Measurements from ENCODE around the gene KCNMA1. TPM values are rescaled to one million over a fixed set of nuclear protein-coding genes. Genes with fewer than 3 reads are reported as not detected.

KCNMA1 gene
- total RNA-seq, 1 experiment from 2014 or later = 0.70 TPM

GRCh38 chr10:77127243-77127642, 510.4 kb downstream of the KCNMA1 start:
- DNase-seq = no peak
- Histone ChIP-seq H3K27ac (no peak overlapping the region), H3K36me3 (ENCODE audit: low read depth) (no peaks in the 10 kb centered on the region), H3K27me3 (ENCODE audit: insufficient read depth, low read depth) (no peaks in the 10 kb centered on the region), H3F3A (ENCODE audit: insufficient read depth, low read depth) (no peaks in the 10 kb centered on the region), H3K9me3 (ENCODE audit: insufficient read depth, low read depth) (no peaks in the 10 kb centered on the region), H4K20me1 (ENCODE audit: insufficient read depth) (no peaks in the 10 kb centered on the region), H3K4me3 (no peak overlapping the region), H2AFZ (no peak overlapping the region), H3K4me1 (replicated peaks; ENCODE audit: insufficient read depth) (no peaks in the 10 kb centered on the region), H3K4me2 (no peak overlapping the region), H3K9me2 (ENCODE audit: insufficient read depth) (no peaks in the 10 kb centered on the region), H3K79me2 (ENCODE audit: low read depth) (no peaks in the 10 kb centered on the region)
- ChIA-PET POLR2A (ENCODE audit: unreplicated experiment) (no interaction called here), CTCF (no interaction called here)
- intact Hi-C loops (cut with micrococcal nuclease; ENCODE audit: unreplicated experiment) = no loop called here
- no TSS peak for BruUV-seq (replicated peaks)
- TF ChIP-seq CTCF (conservative IDR thresholded peaks at IDR 0.05) = no peak
- TF ChIP-seq EZH2 (IDR thresholded peaks at IDR 0.05; ENCODE audit: low read depth) = no peak

- Histone ChIP-seq H3K27ac (no peak overlapping the region), H3F3A (ENCODE audit: insufficient read depth, low read depth) (no peaks in the 10 kb centered on the region), H4K20me1 (ENCODE audit: insufficient read depth) (no peaks in the 10 kb centered on the region), H3K9me3 (ENCODE audit: insufficient read depth, low read depth) (no peaks in the 10 kb centered on the region), H3K27me3 (ENCODE audit: insufficient read depth, low read depth) (no peaks in the 10 kb centered on the region), H3K36me3 (ENCODE audit: low read depth) (no peaks in the 10 kb centered on the region), H3K9me2 (ENCODE audit: insufficient read depth) (no peaks in the 10 kb centered on the region), H3K4me1 (replicated peaks; ENCODE audit: insufficient read depth) (no peaks in the 10 kb centered on the region), H3K4me2 (no peak overlapping the region), H3K4me3 (no peak overlapping the region), H2AFZ (no peak overlapping the region), H3K79me2 (ENCODE audit: low read depth) (no peaks in the 10 kb centered on the region)
- ChIA-PET POLR2A (ENCODE audit: unreplicated experiment) (no interaction called here), CTCF (no interaction called here)
- no peak for DNase-seq
- no peak for TF ChIP-seq EZH2 (IDR thresholded peaks at IDR 0.05; ENCODE audit: low read depth)
- no peak for TF ChIP-seq CTCF (conservative IDR thresholded peaks at IDR 0.05)
- intact Hi-C loops (cut with micrococcal nuclease; ENCODE audit: unreplicated experiment) = no loop called here
- BruUV-seq (replicated peaks) = no TSS peak
Measured at GRCh38 chr10:77125231-77125630, 512.4 kb downstream of the KCNMA1 start.

- Histone ChIP-seq H3K27me3 (ENCODE audit: insufficient read depth, low read depth) (no peaks in the 10 kb centered on the region), H3K9me2 (ENCODE audit: insufficient read depth) (no peaks in the 10 kb centered on the region), H3K4me1 (replicated peaks; ENCODE audit: insufficient read depth) (no peaks in the 10 kb centered on the region), H3K27ac (no peak overlapping the region), H3K79me2 (ENCODE audit: low read depth) (no peaks in the 10 kb centered on the region), H3K9me3 (ENCODE audit: insufficient read depth, low read depth) (no peaks in the 10 kb centered on the region), H3F3A (ENCODE audit: insufficient read depth, low read depth) (no peaks in the 10 kb centered on the region), H3K4me2 (no peak overlapping the region), H4K20me1 (ENCODE audit: insufficient read depth) (no peaks in the 10 kb centered on the region), H3K4me3 (no peak overlapping the region), H2AFZ (no peak overlapping the region), H3K36me3 (ENCODE audit: low read depth) (no peaks in the 10 kb centered on the region)
- DNase-seq = no peak
- BruUV-seq (replicated peaks) = no TSS peak
- TF ChIP-seq EZH2 (IDR thresholded peaks at IDR 0.05; ENCODE audit: low read depth) (no peak), CTCF (conservative IDR thresholded peaks at IDR 0.05) (no peak)
- ChIA-PET CTCF (interaction anchor here (0.7 kb wide), 1 partner anchor 184 kb away, joined by 3 read pairs; no protein-coding TSS in a partner anchor), POLR2A (ENCODE audit: unreplicated experiment) (no interaction called here)
- intact Hi-C loops (cut with micrococcal nuclease; ENCODE audit: unreplicated experiment) = no loop called here
Measured at GRCh38 chr10:77123330-77123729, 514.3 kb downstream of the KCNMA1 start.

Measured in PC-9 (cell line).